ENCODE data around the gene WASHC4.

WASHC4 gene, protein sequence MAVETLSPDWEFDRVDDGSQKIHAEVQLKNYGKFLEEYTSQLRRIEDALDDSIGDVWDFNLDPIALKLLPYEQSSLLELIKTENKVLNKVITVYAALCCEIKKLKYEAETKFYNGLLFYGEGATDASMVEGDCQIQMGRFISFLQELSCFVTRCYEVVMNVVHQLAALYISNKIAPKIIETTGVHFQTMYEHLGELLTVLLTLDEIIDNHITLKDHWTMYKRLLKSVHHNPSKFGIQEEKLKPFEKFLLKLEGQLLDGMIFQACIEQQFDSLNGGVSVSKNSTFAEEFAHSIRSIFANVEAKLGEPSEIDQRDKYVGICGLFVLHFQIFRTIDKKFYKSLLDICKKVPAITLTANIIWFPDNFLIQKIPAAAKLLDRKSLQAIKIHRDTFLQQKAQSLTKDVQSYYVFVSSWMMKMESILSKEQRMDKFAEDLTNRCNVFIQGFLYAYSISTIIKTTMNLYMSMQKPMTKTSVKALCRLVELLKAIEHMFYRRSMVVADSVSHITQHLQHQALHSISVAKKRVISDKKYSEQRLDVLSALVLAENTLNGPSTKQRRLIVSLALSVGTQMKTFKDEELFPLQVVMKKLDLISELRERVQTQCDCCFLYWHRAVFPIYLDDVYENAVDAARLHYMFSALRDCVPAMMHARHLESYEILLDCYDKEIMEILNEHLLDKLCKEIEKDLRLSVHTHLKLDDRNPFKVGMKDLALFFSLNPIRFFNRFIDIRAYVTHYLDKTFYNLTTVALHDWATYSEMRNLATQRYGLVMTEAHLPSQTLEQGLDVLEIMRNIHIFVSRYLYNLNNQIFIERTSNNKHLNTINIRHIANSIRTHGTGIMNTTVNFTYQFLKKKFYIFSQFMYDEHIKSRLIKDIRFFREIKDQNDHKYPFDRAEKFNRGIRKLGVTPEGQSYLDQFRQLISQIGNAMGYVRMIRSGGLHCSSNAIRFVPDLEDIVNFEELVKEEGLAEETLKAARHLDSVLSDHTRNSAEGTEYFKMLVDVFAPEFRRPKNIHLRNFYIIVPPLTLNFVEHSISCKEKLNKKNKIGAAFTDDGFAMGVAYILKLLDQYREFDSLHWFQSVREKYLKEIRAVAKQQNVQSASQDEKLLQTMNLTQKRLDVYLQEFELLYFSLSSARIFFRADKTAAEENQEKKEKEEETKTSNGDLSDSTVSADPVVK

DNA sequence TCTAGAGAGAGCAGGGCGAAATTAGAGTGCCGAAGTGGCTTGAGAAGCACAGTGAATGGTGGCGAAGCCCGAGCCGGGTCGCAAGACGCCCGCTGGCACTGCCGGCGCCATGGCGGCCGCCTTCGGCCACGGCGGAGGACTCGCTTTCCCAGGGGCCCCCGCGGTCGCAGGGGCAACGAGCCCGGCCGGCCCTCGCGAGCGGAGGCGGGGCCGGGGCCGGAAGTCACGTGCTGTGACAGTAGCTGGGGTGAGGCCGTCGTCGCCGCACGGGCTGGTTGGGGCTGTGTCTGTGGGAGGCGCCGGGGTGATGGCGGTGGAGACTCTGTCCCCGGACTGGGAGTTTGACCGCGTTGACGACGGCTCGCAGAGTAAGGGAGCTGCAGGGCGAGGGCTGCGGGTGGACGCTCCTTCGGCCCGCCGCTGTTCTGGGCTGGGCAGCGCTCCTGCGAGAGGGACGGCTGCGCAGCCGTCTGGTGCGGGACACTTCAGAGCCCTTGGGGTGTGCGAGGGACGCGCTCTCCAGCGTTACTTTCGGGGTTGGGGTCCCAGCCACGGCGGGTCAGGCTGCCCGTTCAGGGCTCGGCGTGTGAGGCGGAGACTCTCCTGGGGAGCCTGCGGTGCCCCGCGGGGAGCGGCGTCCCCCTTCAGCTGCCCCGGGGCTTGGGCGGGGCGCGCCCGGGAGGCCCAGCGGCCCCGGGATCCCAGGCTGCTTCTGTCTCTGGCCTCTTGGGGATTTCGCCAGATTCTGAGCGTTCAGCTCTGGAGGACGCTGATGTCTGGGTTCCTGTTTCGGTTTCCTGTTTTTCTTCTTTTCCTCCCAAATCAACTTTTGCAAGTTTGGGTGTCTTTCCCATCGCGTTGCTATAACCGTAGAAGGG is at the start of gene WASHC4:
TSS of gene WASHC4 (plus strand) at position 238 of the 878 bp plus-strand sequence. CDS start at position 308, 70 bp downstream.
- peak; percentile 82 to 90 (median 84) for DNase-seq (ENCODE audit: low read depth in 2 of 3, low spot score in 2 of 3)

DNA sequence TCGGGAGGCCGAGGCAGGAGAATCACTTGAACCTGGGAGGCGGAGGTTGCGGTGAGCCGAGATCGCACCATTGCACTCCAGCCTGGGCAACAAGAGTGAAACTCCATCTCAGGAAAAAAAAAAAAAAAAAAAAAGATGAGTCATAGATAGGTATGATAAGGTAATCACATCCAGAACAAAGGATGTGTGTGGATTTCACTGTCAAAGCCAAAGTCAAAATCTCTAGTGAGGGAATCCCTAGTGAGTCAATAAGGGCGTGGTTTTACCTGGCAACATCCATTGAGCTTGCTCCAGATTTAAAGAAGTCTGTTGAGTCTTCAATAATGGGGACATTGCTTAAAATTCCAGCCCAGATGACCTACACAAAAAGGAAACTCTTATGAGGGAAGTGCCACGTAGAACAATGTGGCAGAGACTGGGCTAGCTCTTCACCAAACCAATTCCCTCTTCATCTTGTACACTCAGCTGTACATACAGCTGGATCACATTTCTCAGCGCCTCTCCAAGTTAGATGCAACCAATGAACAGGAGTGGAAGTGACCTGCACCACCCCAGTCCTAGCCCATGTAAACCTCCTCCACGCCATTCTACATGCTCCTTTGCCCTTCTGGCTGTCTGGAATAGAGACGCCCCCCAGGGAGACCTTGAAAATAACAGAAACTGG is 46.7 kb upstream of the WASHC4 start:
- DNase-seq (ENCODE audit: low read depth in 2 of 3, low spot score in 2 of 3), result no peak

DNA sequence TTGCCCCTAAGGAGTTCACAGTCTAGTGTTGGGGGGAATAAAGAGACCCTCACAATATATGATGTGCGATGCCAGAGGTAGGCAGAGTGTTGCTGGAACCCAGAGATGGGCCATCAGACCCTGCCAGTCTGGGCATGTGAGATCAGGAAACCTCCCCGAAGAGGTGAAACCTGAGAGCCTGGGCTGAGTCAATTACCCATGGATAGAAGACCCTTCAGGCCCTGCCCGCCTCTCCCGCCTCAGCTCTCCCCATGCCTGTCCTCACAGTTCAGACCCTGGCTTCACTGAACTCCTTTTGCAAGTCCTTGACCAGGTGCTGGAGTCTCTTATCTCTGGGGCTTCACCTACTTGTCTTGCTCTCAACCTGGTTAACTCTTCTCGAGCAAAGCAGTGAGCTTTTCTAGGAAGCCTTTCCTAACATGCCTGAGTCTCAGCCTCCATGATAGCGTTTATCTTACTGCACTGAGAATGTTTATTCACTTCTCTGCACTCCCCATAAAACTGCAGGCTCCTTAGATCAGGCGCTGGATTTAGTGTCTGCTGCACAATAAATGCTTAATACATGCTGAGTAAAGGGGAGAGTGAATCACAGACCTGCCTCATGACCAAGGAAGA is 42.9 kb upstream of the WASHC4 start:
- no peak for DNase-seq (ENCODE audit: low read depth in 2 of 3, low spot score in 2 of 3)

DNA sequence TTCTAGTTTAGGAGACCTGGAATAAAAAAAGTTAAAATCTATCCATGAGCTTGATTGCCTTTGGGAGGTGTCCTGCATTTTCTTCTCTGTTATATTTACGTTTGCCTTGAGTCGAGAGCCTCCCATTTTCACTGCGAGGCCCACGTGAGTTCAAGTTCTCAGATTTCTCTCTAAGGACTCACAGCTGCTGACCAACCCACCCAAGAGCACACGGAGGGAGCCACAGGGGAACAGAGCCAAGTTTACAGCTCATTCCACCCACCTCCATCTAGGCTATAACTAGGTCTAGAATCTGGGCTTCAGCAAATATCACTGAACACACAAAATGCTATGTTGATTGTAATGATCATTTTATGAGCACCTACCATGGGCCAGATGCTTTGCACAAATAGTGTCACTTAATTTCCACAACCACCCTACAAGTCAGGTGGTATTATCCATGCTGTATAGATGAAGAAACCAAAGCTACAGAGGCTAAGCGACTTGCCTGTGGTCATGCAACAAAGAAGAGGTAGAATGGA is 40.0 kb upstream of the WASHC4 start:
- DNase-seq (ENCODE audit: low read depth in 2 of 3, low spot score in 2 of 3), result no peak

DNA sequence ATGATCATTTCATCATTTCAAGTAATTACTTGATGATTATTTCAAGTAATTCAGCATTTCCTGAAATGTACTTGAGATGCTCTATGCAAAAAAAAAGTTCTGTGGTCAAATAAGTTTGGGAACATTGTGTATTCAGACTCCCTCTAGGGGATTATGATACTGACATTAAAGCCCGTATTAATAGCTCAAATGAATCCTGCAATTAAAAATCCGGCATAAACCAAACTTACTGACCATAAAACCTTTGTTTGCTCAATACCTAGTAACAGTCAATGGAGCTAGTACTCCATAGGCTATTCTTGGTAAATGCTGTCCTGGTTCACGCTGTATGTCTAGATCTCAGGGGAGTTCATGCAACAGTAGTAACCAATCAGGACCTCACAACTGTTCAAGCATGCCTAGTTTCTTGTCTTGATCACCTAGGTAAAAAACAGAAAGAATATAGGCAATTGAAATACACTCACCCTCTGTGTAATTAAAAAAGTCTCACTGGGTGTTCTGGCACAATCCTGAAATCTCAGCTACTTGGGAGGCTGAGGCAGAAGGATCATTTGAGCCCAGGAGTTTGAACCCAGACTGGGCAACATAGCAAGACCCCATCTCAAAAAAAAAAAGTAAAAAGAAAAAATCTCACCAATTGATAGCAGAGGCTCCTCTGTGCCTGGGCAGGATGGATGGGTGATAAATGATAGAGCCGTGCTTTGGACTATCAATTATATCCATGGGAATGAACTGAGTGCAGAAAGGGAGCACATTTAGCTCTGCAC is 37.4 kb upstream of the WASHC4 start:
- no peak for DNase-seq (ENCODE audit: low read depth in 2 of 3, low spot score in 2 of 3)

DNA sequence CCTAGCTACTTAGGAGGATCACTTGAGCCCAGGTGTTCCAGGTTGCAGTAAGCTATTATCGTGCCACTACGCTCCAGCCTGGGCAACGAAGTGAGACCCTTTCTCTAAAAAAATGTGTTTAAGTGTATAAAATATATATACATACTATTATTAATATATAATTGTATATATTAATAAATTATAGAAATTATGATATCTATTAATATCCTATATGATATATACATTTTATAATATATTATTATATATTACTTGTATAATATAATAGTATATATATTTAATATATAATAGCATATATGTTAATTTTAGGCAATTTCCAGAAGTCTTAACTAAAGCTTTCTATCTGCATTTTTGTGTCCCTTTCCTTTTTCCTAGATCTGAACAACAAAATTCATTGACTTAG is 35.5 kb upstream of the WASHC4 start:
- DNase-seq (ENCODE audit: low read depth in 2 of 3, low spot score in 2 of 3), result no peak

DNA sequence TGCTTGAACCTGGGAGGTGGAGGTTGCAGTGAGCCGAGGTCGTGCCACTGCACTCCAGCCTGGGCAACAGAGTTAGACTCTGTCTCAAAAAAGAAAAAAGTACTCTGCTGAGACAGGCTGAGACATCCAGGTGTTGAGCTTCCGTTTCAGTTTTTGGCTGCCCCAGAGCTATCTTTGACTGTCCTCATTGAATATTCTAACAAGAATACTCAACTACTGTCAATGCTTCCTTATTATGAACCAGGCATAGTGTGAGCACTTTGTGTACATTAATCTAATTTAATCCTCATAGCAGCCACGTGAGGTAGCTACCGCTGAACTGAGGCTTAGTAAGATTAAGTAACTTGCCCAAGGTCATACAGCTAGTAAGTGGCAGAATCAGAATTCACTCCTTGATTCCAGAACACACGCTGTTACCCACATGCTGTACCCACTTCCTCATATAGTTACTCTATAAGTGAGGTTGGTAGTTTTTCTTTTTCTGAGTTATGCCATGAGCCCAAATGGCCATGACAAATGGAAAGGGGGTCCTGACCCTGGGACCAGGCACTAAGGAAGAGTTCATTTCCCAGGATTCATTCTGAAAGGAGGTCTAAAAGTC is 34.5 kb upstream of the WASHC4 start:
- no peak for DNase-seq (ENCODE audit: low read depth in 2 of 3, low spot score in 2 of 3)

DNA sequence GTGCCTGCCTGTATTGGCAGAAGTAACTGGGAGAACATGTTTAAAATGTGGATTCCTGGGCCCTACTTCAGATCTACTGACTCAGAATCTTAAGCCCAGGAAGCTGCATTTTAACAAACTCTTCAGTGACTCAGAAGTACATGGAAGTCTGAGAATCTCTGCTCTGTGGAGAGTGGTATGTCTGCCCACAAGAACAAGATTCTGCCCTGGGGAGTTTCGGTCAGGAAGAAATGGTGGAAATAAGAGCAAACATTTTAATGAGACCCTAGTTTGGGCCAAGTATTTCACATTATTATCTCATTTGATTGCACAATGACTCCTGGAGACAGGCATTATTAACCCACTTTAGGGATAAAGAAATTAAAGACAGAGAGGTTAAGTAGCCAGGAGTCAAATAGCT is 31.4 kb upstream of the WASHC4 start:
- no peak for DNase-seq (ENCODE audit: low read depth in 2 of 3, low spot score in 2 of 3)

DNA sequence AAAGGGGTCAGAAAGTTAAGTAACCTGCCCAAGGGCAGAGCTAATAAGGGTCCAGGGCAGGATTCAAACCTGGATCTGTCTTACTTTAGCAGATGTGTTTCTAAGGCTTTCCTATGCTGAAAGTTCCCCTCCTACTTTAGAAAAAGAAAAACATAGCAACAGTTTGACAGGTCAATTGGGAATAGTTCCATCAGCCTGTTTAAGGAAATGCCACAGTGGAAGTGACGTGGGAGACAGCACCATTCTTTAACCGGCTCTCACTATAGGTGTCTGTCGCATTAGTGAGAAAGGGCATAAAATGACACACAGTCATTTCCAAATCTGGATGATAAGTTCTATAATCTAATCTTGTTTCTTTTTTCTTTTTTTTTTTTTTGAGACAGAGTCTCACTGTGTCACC is 30.6 kb upstream of the WASHC4 start:
- DNase-seq (ENCODE audit: low read depth in 2 of 3, low spot score in 2 of 3), result no peak

DNA sequence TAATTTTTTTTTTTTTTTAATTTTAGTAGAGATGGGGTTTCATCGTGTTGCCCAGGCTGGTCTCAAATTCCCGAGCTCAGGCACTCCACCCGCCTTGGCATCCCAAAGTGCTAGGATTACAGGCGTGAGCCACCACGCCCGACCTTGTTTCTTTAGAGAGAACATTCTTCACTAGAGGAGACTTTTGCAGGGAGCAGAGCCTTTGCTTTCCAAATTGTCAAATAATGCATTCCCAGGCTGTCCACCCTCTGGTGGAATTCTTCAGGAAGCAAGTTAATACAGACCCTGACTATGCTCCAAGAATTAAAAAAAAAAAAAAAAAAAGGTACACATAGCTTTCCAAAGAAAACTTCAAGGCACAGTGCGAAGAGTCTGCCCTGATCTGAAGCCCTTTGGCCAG is 30.1 kb upstream of the WASHC4 start:
- no peak for DNase-seq (ENCODE audit: low read depth in 2 of 3, low spot score in 2 of 3)

DNA sequence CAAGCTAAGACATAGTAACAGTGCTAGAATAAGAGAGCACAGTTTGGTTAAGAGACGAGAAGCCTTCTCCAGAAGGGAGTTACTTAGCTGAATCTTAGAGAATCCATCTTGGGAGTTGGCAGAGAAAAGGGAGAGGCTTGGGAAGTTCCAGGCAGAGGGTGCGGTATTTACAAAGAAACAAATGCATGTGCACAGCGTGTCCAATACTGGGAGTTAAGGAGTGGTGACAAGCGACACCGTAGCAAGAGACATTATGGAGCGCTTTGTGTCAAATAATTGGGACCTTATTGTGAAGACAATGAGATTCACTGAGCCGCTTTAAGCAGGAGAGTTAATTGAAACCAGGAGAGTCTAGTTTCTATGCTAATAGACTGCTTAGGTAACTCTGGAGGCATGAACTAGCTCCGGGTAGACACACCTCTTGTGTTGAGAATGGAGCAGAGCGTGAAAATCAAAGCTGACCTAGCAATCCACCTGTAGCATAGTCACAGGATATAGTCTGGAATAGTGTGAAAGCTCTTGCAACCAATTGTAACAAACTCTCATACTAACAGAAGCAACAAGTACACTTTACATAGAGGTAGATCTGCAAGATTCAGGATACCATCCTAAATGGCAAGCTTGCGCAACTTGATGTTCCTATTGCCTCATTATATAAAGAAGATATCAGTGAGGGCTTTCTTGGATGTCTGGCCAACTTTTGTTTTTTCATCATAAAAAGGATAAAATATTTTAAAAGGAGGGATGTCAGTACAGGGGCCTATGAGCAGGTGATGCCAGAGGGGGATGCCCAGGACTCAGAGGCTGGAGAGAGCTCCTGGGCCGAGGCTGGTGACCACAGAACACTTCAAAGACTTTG is 28.6 kb upstream of the WASHC4 start:
- DNase-seq (ENCODE audit: low read depth in 2 of 3, low spot score in 2 of 3), result no peak

DNA sequence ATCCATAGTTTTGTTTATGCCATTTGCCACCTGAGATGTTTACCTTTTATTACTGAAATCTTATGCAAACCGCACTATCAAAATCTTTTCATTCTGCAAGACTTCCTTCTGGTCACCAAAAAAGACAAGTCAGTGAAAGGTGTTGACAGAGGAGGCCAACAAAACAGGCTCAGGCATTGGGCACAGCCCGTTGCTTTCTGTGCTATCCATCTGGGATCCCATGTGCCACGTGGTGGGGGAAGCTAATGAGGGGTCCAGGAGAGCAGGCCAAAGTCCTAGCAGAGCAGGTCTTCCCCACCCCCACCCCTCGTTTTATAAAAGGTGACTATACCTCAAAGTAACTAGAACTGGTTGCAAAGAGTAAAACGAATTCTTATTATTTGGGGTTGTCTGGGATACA is 24.5 kb upstream of the WASHC4 start:
- no peak for DNase-seq (ENCODE audit: low read depth in 2 of 3, low spot score in 2 of 3)

DNA sequence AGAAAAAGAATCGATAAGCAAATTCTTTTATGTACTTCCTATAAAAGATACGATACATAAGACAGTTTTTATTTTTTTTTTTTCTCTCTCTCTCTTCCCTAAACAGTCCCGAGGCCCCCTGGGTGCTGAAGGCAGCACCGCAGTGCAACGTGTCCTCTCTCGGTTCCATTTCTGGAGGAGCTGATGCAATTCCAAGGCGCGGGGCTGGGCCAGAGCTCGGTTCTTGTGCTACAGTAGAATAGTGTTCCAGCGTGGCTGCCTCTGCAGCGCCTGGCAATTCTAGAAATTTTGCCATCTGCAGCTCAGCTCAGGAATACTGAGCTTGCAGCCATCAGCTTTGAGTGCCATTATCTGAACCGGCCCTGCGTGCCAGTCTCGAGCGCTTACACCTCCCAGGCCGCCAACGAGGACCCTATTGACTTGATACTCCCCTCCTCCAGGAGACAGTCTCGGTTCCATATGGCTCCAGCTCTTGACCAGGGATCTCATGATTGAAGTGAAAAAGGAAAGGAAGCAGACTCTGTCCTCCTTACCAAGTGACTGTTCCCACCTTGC is 23.9 kb upstream of the WASHC4 start:
- DNase-seq (ENCODE audit: low read depth in 2 of 3, low spot score in 2 of 3), result no peak

DNA sequence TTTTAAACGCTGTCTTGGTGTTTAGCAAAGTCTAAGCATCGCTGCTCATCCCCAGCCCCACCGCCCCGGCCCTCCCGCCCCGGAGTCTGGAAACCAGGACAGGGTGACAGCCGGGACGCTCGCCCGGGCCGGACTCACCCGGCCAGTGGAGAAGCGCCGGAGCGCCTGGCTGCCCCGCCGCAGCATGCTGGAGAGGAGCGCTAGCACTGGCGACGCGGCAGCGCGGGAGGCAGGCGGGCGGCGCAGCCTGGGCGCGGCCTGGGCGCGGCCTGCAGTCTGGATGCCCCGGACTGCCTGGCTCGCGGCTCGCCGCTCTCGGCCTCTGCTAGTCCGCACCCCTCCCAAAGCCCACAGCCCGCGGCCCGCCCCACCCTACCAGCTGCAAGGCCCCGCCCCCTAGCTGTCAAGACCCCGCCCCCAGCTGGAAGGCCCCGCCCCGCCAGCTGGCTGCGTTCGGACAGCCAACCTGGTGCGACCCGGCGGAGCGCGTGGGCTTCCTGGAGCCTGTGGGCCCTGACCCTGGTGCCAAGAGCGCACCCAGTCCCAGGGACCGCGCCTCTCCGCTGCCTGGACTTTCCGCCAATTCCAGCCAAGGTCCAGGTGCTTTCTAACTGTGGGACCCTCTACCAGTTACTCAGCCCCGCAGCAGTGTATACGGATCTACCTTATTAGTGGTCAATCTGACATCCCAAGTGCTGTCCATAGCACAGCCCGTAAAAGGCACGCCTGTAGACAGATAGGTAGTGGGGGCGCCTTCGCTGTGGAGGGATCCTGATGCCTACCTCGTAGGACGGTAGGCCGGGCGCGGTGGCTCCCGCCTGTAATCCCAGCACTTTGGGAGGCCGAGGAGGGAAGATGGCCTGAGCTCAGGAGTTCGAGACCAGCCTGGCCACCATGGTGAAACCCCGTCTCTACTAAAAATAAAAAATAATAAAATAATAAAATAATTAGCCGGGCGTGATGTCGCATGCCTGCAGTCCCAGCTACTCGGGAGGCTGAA is 23.0 kb upstream of the WASHC4 start, which contains the start of gene ALDH1L2:
TSS of gene ALDH1L2 (minus strand) at position 208 of the 1,000 bp plus-strand sequence. CDS start at position 186, 22 bp downstream.
- DNase-seq (ENCODE audit: low read depth in 2 of 3, low spot score in 2 of 3), result peak; percentile 12 to 35 (median 17)

DNA sequence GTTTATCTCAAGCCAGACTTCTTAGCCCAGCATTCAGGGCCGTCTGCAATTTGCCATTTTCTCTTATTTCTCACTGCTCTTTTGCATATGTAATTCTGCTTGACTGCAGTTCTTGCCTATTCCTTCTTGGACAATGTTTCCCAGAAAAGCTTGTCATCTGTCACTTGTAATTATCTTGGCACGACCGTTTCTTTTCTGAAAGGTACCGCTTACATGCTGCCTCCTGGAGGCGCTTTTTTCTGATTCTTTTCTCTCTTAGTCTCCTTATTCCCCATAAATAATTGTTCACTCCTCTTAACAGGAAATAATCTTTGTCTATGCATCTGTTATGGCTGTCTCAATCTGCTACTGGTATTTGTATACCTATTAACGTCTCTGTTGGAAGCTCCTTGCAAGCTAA is 22.0 kb upstream of the WASHC4 start:
- DNase-seq (ENCODE audit: low read depth in 2 of 3, low spot score in 2 of 3), result no peak

DNA sequence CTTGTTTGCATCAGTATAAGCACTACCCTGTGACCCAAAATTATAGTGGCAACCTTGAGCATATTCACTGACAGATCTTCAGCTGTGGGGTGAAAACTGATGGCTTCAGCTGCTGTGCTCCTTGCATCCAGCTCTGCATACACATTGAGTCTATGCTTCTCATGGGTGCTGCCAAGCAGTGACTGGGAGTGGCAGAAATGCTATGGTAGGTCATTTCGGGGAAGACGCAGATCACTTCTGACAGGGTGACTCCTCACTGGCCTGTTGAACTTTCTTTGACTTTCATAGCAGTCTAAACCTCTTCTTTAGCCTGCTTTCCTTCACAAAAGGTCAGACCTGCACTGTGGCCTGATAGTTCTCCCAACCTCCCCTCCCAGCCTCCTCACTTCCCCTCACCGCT is 17.7 kb upstream of the WASHC4 start:
- DNase-seq (ENCODE audit: low read depth in 2 of 3, low spot score in 2 of 3), result no peak

Measured in activated CD8-positive, alpha-beta memory T cell treated with anti-CD3 and anti-CD28 coated beads for 48 hours (primary cell).